ENCODE measurements around the gene CIBAR2.

Gene CIBAR2

GRCh38 chr16:85151079-85151602 lies 38.9 kb upstream of the CIBAR2 start:
- peak overlapping the region; percentile 85 for H4K8ac ChIP-seq (ENCODE audit: low read length)

DNA sequence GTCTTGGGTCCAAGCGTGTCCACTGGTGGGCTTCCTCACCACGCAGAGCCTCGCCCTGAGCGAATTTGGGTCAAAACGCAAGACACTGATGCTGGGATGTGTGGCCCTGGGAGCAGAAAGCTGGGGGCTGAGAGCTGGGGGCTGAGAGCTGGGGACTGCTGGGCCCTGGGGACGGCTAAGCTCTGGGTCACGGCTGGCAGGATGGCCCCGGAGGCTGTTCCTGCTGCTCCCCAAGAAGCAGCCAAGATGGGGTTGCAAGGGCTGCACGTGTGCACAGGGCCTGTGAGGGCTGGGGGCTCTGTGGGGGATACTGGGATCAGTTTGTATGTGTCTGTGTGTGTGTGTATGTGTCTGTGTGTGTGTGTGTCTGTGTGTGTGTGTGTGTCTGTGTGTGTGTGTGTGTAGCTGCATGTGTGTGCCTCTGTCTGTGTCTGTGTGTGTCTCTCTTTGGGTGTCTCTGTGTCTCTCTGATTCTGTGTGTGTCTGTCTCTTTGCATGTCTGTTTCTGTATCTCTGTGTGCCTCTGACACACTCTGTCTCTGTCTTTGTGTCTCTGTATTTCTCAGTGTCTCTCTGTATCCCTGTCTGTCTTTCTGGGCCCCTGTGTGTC lies 38.2 kb upstream of the CIBAR2 start:
- Histone ChIP-seq H2BK15ac (ENCODE audit: low read depth, poor library complexity, severe bottlenecking) (no peak overlapping the region), H3K4ac (ENCODE audit: low read depth in 1 of 2, low read length in 2 of 2) (peak overlapping the region in 1 of 2 experiments; percentile 66), H2AFZ (ENCODE audit: low read depth, low read length) (no peak overlapping the region), H2AK5ac (ENCODE audit: low read length, severe bottlenecking) (no peak overlapping the region), H2BK120ac (ENCODE audit: low read depth, low read length) (peak overlapping the region; percentile 1), H3K4me2 (ENCODE audit: low read length, poor library complexity, severe bottlenecking) (no peak overlapping the region), H3K14ac (ENCODE audit: low read length in 2 of 2) (peak overlapping the region in 1 of 2 experiments; percentile 49), H3K23ac (ENCODE audit: low read length in 2 of 2) (no peak overlapping the region), H3K18ac (ENCODE audit: low read depth in 1 of 2, low read length in 2 of 2) (peak overlapping the region; percentile 12 to 68), H3K9ac (ENCODE audit: low read length) (peak overlapping the region; percentile 43), H3K27me3 (ENCODE audit: control insufficient read depth in 1 of 2, insufficient read depth in 1 of 2, low read length in 2 of 2) (no peaks in the 10 kb centered on the region), H2BK5ac (ENCODE audit: low read depth, low read length, poor library complexity, severe bottlenecking) (no peak overlapping the region), H4K91ac (ENCODE audit: low read length) (no peak overlapping the region), H3K79me1 (replicated peaks; ENCODE audit: low read length, poor library complexity, severe bottlenecking) (no peaks in the 10 kb centered on the region), H3K9me3 (ENCODE audit: control insufficient read depth, low read length) (no peaks in the 10 kb centered on the region), H3K4me3 (ENCODE audit: insufficient read depth in 1 of 2, low read depth in 1 of 2, low read length in 2 of 2) (no peak overlapping the region), H4K8ac (ENCODE audit: low read length) (no peak overlapping the region), H3K36me3 (ENCODE audit: control insufficient read depth in 1 of 2, insufficient read depth in 2 of 2, low read depth in 1 of 2, low read length in 2 of 2) (no peaks in the 10 kb centered on the region), H3K4me1 (ENCODE audit: control insufficient read depth, insufficient read depth, low read depth, low read length) (peaks cover 21% of the 10 kb centered on the region), H3K27ac (ENCODE audit: low read length, poor library complexity, severe bottlenecking) (no peak overlapping the region), H2BK12ac (ENCODE audit: low read length in 2 of 2) (peak overlapping the region in 1 of 2 experiments; percentile 98)
- DNase-seq: no peak
- 96% methylated on average over 9 of the region's 9 CpGs for WGBS

More at GRCh38 chr16:85151079-85151602, 38.9 kb upstream of the CIBAR2 start:
- WGBS: 83% methylated on average over 11 of the region's 11 CpGs
- Histone ChIP-seq H3K79me1 (replicated peaks; ENCODE audit: low read length, poor library complexity, severe bottlenecking) (no peaks in the 10 kb centered on the region), H4K91ac (ENCODE audit: low read length) (peak overlapping the region; percentile 93), H2AFZ (ENCODE audit: low read depth, low read length) (no peak overlapping the region), H3K4ac (ENCODE audit: low read depth in 1 of 2, low read length in 2 of 2) (peak overlapping the region; percentile 49 to 90), H3K14ac (ENCODE audit: low read length in 2 of 2) (peak overlapping the region in 1 of 2 experiments; percentile 93), H3K4me2 (ENCODE audit: low read length, poor library complexity, severe bottlenecking) (no peak overlapping the region), H2BK5ac (ENCODE audit: low read depth, low read length, poor library complexity, severe bottlenecking) (no peak overlapping the region), H3K23ac (ENCODE audit: low read length in 2 of 2) (peak overlapping the region in 1 of 2 experiments; percentile 85), H3K27ac (ENCODE audit: low read length, poor library complexity, severe bottlenecking) (peak overlapping the region; percentile 17), H2BK15ac (ENCODE audit: low read depth, poor library complexity, severe bottlenecking) (peak overlapping the region; percentile 50), H3K18ac (ENCODE audit: low read depth in 1 of 2, low read length in 2 of 2) (peak overlapping the region; percentile 15 to 86), H3K36me3 (ENCODE audit: control insufficient read depth in 1 of 2, insufficient read depth in 2 of 2, low read depth in 1 of 2, low read length in 2 of 2) (no peaks in the 10 kb centered on the region), H2BK120ac (ENCODE audit: low read depth, low read length) (peak overlapping the region; percentile 78), H3K27me3 (ENCODE audit: control insufficient read depth in 1 of 2, insufficient read depth in 1 of 2, low read length in 2 of 2) (no peaks in the 10 kb centered on the region), H2AK5ac (ENCODE audit: low read length, severe bottlenecking) (peak overlapping the region; percentile 5), H3K9ac (ENCODE audit: low read length) (peak overlapping the region; percentile 43), H3K4me1 (ENCODE audit: control insufficient read depth, insufficient read depth, low read depth, low read length) (peaks cover 21% of the 10 kb centered on the region), H2BK12ac (ENCODE audit: low read length in 2 of 2) (peak overlapping the region; percentile 6 to 98), H3K4me3 (ENCODE audit: insufficient read depth in 1 of 2, low read depth in 1 of 2, low read length in 2 of 2) (no peak overlapping the region), H3K9me3 (ENCODE audit: control insufficient read depth, low read length) (no peaks in the 10 kb centered on the region)
- DNase-seq: no peak

- Histone ChIP-seq H2AFZ (ENCODE audit: low read depth, low read length) (no peak overlapping the region), H2AK5ac (ENCODE audit: low read length, severe bottlenecking) (peak overlapping the region; percentile 1), H3K4me3 (ENCODE audit: insufficient read depth in 1 of 2, low read depth in 1 of 2, low read length in 2 of 2) (no peak overlapping the region), H3K4me2 (ENCODE audit: low read length, poor library complexity, severe bottlenecking) (no peak overlapping the region), H3K4me1 (ENCODE audit: control insufficient read depth, insufficient read depth, low read depth, low read length) (peaks cover 21% of the 10 kb centered on the region), H2BK5ac (ENCODE audit: low read depth, low read length, poor library complexity, severe bottlenecking) (no peak overlapping the region), H3K36me3 (ENCODE audit: control insufficient read depth in 1 of 2, insufficient read depth in 2 of 2, low read depth in 1 of 2, low read length in 2 of 2) (no peaks in the 10 kb centered on the region), H3K4ac (ENCODE audit: low read depth in 1 of 2, low read length in 2 of 2) (no peak overlapping the region), H3K18ac (ENCODE audit: low read depth in 1 of 2, low read length in 2 of 2) (no peak overlapping the region), H3K23ac (ENCODE audit: low read length in 2 of 2) (no peak overlapping the region), H4K8ac (ENCODE audit: low read length) (no peak overlapping the region), H3K9ac (ENCODE audit: low read length) (no peak overlapping the region), H2BK15ac (ENCODE audit: low read depth, poor library complexity, severe bottlenecking) (no peak overlapping the region), H4K91ac (ENCODE audit: low read length) (no peak overlapping the region), H2BK120ac (ENCODE audit: low read depth, low read length) (peak overlapping the region; percentile 1), H3K14ac (ENCODE audit: low read length in 2 of 2) (no peak overlapping the region), H3K27ac (ENCODE audit: low read length, poor library complexity, severe bottlenecking) (no peak overlapping the region), H3K27me3 (ENCODE audit: control insufficient read depth in 1 of 2, insufficient read depth in 1 of 2, low read length in 2 of 2) (peaks cover 0 to 6% of the 10 kb centered on the region in 2 experiments), H3K9me3 (ENCODE audit: control insufficient read depth, low read length) (no peaks in the 10 kb centered on the region), H3K79me1 (replicated peaks; ENCODE audit: low read length, poor library complexity, severe bottlenecking) (no peaks in the 10 kb centered on the region), H2BK12ac (ENCODE audit: low read length in 2 of 2) (peak overlapping the region; percentile 6 to 19)
- DNase-seq: no peak
- WGBS: 90% methylated on average over 14 of the region's 14 CpGs
These were observed 37.5 kb upstream of the CIBAR2 start for GRCh38 chr16:85149776-85150175.

DNA sequence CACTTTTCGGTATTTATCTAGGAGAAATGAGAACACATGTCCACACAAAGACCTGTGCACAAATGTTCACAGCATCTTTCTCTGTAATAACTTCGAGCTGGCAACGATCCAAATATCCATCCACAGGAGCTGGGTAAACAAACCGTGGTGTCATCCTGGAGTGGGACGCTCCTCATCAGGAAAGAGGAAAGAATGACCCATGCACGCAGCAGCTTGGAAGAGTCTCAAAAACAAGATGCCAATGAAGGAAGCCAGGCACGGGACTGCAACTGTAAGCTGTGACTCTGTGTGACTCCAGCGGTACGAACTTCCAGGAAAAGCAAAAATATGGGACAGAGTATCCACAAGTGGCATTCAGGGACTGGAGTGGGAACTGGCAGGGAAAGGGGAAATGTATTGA lies 36.7 kb upstream of the CIBAR2 start:
- no peaks in the 10 kb centered on the region for H3K36me3 ChIP-seq (ENCODE audit: control insufficient read depth in 1 of 2, insufficient read depth in 2 of 2, low read depth in 1 of 2, low read length in 2 of 2)
- H3K27ac ChIP-seq (ENCODE audit: low read length, poor library complexity, severe bottlenecking): no peak overlapping the region
- H3K9me3 ChIP-seq (ENCODE audit: control insufficient read depth, low read length): no peaks in the 10 kb centered on the region
- H3K27me3 ChIP-seq (ENCODE audit: control insufficient read depth in 1 of 2, insufficient read depth in 1 of 2, low read length in 2 of 2): peaks cover 0 to 9% of the 10 kb centered on the region in 2 experiments
- no peaks in the 10 kb centered on the region for H3K79me1 ChIP-seq (replicated peaks; ENCODE audit: low read length, poor library complexity, severe bottlenecking)
- WGBS: 42% methylated on average over 9 of the region's 9 CpGs
- DNase-seq: peak; percentile 74
- no peak overlapping the region for H2AFZ ChIP-seq (ENCODE audit: low read depth, low read length)
- no peak overlapping the region for H2BK120ac ChIP-seq (ENCODE audit: low read depth, low read length)
- H3K23ac ChIP-seq (ENCODE audit: low read length in 2 of 2): no peak overlapping the region
- H2BK15ac ChIP-seq (ENCODE audit: low read depth, poor library complexity, severe bottlenecking): no peak overlapping the region
- no peak overlapping the region for H2BK5ac ChIP-seq (ENCODE audit: low read depth, low read length, poor library complexity, severe bottlenecking)
- no peak overlapping the region for H4K8ac ChIP-seq (ENCODE audit: low read length)
- no peak overlapping the region for H2AK5ac ChIP-seq (ENCODE audit: low read length, severe bottlenecking)
- peaks cover 22% of the 10 kb centered on the region for H3K4me1 ChIP-seq (ENCODE audit: control insufficient read depth, insufficient read depth, low read depth, low read length)
- no peak overlapping the region for H3K4ac ChIP-seq (ENCODE audit: low read depth in 1 of 2, low read length in 2 of 2)
- peak overlapping the region in 1 of 2 experiments; percentile 16 for H3K18ac ChIP-seq (ENCODE audit: low read depth in 1 of 2, low read length in 2 of 2)
- H4K91ac ChIP-seq (ENCODE audit: low read length): no peak overlapping the region
- no peak overlapping the region for H3K4me3 ChIP-seq (ENCODE audit: insufficient read depth in 1 of 2, low read depth in 1 of 2, low read length in 2 of 2)
- no peak overlapping the region for H2BK12ac ChIP-seq (ENCODE audit: low read length in 2 of 2)
- no peak overlapping the region for H3K9ac ChIP-seq (ENCODE audit: low read length)
- H3K4me2 ChIP-seq (ENCODE audit: low read length, poor library complexity, severe bottlenecking): no peak overlapping the region
- no peak overlapping the region for H3K14ac ChIP-seq (ENCODE audit: low read length in 2 of 2)
